ENCODE measurements around the gene DNM2. TPM values are rescaled to one million over a fixed set of nuclear protein-coding genes. Genes with fewer than 3 reads are reported as not detected.
A peak's percentile ranks its signal among the peaks of the same experiment; 100 is the strongest.

The DNM2 gene
- total and polyA plus RNA-seq, 2 of the 13 experiments (the other 11 are each of a cell fraction or from before 2014, with no cell fraction given): 41.7 to 59.8 TPM

- TF ChIP-seq, protein P1, sequence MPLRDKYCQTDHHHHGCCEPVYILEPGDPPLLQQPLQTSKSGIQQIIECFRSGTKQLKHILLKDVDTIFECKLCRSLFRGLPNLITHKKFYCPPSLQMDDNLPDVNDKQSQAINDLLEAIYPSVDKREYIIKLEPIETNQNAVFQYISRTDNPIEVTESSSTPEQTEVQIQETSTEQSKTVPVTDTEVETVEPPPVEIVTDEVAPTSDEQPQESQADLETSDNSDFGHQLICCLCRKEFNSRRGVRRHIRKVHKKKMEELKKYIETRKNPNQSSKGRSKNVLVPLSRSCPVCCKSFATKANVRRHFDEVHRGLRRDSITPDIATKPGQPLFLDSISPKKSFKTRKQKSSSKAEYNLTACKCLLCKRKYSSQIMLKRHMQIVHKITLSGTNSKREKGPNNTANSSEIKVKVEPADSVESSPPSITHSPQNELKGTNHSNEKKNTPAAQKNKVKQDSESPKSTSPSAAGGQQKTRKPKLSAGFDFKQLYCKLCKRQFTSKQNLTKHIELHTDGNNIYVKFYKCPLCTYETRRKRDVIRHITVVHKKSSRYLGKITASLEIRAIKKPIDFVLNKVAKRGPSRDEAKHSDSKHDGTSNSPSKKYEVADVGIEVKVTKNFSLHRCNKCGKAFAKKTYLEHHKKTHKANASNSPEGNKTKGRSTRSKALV (CRISPR knock-in tag; IDR thresholded peaks at IDR 0.05): peak; percentile 53; the same call in 1 of the 2 replicates
- TF ChIP-seq MYNN (CRISPR knock-in tag; IDR thresholded peaks at IDR 0.05; ENCODE audit: low read depth) (no peak), ZBTB1 (CRISPR knock-in tag; IDR thresholded peaks at IDR 0.05; ENCODE audit: borderline replicate concordance) (no peak), FOXK1 (CRISPR knock-in tag; IDR thresholded peaks at IDR 0.05; ENCODE audit: borderline replicate concordance, low read depth) (0 out of 2 replicates have a peak, but pooled peaks have one; percentile 9), ZNF646 (CRISPR knock-in tag; IDR thresholded peaks at IDR 0.05) (no peak), REST (IDR thresholded peaks at IDR 0.05; ENCODE audit: borderline replicate concordance in 1 of 2, low read depth in 1 of 2, low read length in 2 of 2) (no peak), TEAD3 (CRISPR knock-in tag; optimal IDR thresholded peaks at IDR 0.05; ENCODE audit: borderline replicate concordance) (peak; percentile 41), SAFB2 (CRISPR knock-in tag; IDR thresholded peaks at IDR 0.05; ENCODE audit: borderline replicate concordance, low read depth) (no peak), ZNF724P (CRISPR knock-in tag; IDR thresholded peaks at IDR 0.05; ENCODE audit: borderline replicate concordance) (no peak), SMC3 (IDR thresholded peaks at IDR 0.05; ENCODE audit: low read length) (no peak)
- TF ChIP-seq, protein P2, sequence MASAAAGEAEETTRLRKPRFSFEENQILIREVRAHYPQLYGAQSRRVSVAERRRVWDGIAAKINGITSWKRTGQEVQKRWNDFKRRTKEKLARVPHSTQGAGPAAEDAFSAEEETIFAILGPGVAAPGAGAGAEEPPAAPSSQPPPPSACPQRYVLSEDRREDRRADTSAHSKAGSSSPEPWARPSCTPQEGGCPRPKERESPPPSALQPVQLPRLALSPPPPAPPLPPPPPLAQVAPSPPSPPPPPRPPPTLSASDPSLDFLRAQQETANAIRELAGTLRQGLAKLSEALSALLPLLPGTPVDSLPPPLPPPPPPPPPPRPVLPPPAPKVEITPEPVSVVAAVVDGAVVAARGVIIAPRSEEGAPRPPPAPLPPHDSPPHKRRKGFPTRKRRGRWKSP (CRISPR knock-in tag; IDR thresholded peaks at IDR 0.05): no peak
- TF ChIP-seq, protein P3, sequence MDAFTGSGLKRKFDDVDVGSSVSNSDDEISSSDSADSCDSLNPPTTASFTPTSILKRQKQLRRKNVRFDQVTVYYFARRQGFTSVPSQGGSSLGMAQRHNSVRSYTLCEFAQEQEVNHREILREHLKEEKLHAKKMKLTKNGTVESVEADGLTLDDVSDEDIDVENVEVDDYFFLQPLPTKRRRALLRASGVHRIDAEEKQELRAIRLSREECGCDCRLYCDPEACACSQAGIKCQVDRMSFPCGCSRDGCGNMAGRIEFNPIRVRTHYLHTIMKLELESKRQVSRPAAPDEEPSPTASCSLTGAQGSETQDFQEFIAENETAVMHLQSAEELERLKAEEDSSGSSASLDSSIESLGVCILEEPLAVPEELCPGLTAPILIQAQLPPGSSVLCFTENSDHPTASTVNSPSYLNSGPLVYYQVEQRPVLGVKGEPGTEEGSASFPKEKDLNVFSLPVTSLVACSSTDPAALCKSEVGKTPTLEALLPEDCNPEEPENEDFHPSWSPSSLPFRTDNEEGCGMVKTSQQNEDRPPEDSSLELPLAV (CRISPR knock-in tag; conservative IDR thresholded peaks at IDR 0.05; ENCODE audit: low read depth): no peak
These were observed 31.1 kb downstream of the DNM2 start (continued) for GRCh38 chr19:10748927-10749434.

Data from HepG2 (cell line).